HCT116 (cell line): ENCODE results near the gene KRT5. TPM values are rescaled to one million over a fixed set of nuclear protein-coding genes. Genes with fewer than 3 reads are reported as not detected.

Experiments
- ATAC-seq: fragments of 200-7000 bp; cut with Tn5 transposase; 2 replicates; pipeline ENCODE4 v1.9.1; 2020; ENCODE audit warnings: mild to moderate bottlenecking, moderate library complexity
- BruUV-seq: library from RNA; stranded (reverse); fragments of 400-500 nt; replicated peaks from 2 replicates; lab custom pipeline; 2021; lab: Mats Ljungman, UMichigan
- CTCF ChIA-PET: fragments of 300-600 bp; sonication (Branson Sonifier 250); formaldehyde crosslinking; loops from one replicate; lab custom pipeline; 2021; ENCODE audit warnings: antibody characterized with exemption; lab: Charles Lee
- POLR2A ChIA-PET: fragments of 300-600, 350-600 bp; sonication (Branson Sonifier 250); formaldehyde crosslinking; loops from one replicate; lab custom pipeline; 2021; ENCODE audit warnings: antibody characterized with exemption; lab: Charles Lee
- RAD21 ChIA-PET, 2 experiments: fragments of 300-600 bp; sonication (Branson Sonifier 250); formaldehyde crosslinking; loops; one replicate each; lab custom pipeline; 2023; ENCODE audit warnings: low total read pairs in 2 of 2; ENCODE audit not compliant: uncharacterized antibody in 2 of 2, unreplicated experiment in 2 of 2, low non-redundant PET in 1 of 2; lab: Charles Lee
- DNase-seq: peaks from one replicate; pipeline ENCODE4 v3.0.0-alpha.2; 2010; ENCODE audit warnings: low read depth, low spot score
- H2AFZ ChIP-seq: fragments of 200-600 bp; shearing (Covaris generic), sonication (generic); 2 replicates; pipeline ENCODE4 v1.6.1; 2017; ENCODE audit warnings: low read depth, mixed run types, mixed read lengths, antibody characterized with exemption, low read length; ENCODE audit not compliant: poor library complexity, severe bottlenecking
- H3K27ac ChIP-seq: 2 replicates; pipeline ENCODE4 v1.5.1; 2012; ENCODE audit warnings: low read depth, low read length
- H3K27me3 ChIP-seq: fragments of 200-600 bp; sonication (generic); 2 replicates; pipeline ENCODE4 v1.6.1; 2016; ENCODE audit warnings: mixed run types, low read length, mixed read lengths; ENCODE audit not compliant: insufficient read depth
- H3K36me3 ChIP-seq, 2 experiments: fragments of 200-500 bp in 1 of 2; fragments of 200-600 bp in 1 of 2; sonication (Bioruptor generic) in 1 of 2; sonication (generic) in 1 of 2; 2 replicates each; pipeline versions ENCODE4 v1.5.1 to v1.6.1; 2014 to 2016; ENCODE audit warnings: low read length in 2 of 2, inconsistent platforms in 1 of 2, mixed read lengths in 1 of 2, mixed run types in 1 of 2; ENCODE audit not compliant: insufficient read depth in 2 of 2, control insufficient read depth in 1 of 2
- H3K4me1 ChIP-seq, 2 experiments: fragments of 200-600 bp in 1 of 2; sonication (generic) in 1 of 2; 2 replicates each; pipeline versions ENCODE4 v1.5.1 to v1.6.1; 2012 to 2017; ENCODE audit warnings: low read length in 2 of 2, inconsistent platforms in 1 of 2, mild to moderate bottlenecking in 1 of 2, mixed read lengths in 1 of 2, mixed run types in 1 of 2, moderate library complexity in 1 of 2; ENCODE audit not compliant: insufficient read depth in 2 of 2, control insufficient read depth in 1 of 2
- H3K4me2 ChIP-seq: fragments of 200-600 bp; sonication (generic); 2 replicates; pipeline ENCODE4 v1.6.1; 2017; ENCODE audit warnings: mixed run types, low read length, mixed read lengths
- H3K4me3 ChIP-seq, 2 experiments: fragments of 200-600 bp in 1 of 2; sonication (generic) in 1 of 2; replicated peaks in 1 of 2; 2 replicates each; pipeline ENCODE4 v1.5.1; 2011 to 2016; ENCODE audit warnings: low read length in 2 of 2, control low read depth in 1 of 2, low read depth in 1 of 2, mild to moderate bottlenecking in 1 of 2, mixed read lengths in 1 of 2, mixed run types in 1 of 2
- H3K79me2 ChIP-seq: fragments of 200-600 bp; sonication (generic); 2 replicates; pipeline ENCODE4 v1.6.1; 2017; ENCODE audit warnings: mild to moderate bottlenecking, mixed run types, low read length, moderate library complexity, mixed read lengths; ENCODE audit not compliant: insufficient read depth
- H3K9ac ChIP-seq: fragments of 200-600 bp; sonication (generic); 2 replicates; pipeline ENCODE4 v1.6.1; 2016; ENCODE audit warnings: low read length, mixed read lengths
- H3K9me2 ChIP-seq: fragments of 200-600 bp; sonication (generic), shearing (Covaris generic); 2 replicates; pipeline ENCODE4 v1.6.1; 2017; ENCODE audit warnings: mixed run types, mild to moderate bottlenecking, moderate library complexity; ENCODE audit not compliant: insufficient read depth
- H3K9me3 ChIP-seq, 2 experiments: fragments of 200-500 bp in 1 of 2; fragments of 200-600 bp in 1 of 2; sonication (Bioruptor generic) in 1 of 2; sonication (generic) in 1 of 2; 2 replicates each; pipeline ENCODE4 v1.6.1; 2014 to 2017; ENCODE audit warnings: low read length in 2 of 2, mixed read lengths in 2 of 2, inconsistent platforms in 1 of 2, low read depth in 1 of 2, mild to moderate bottlenecking in 1 of 2, mixed run types in 1 of 2, moderate library complexity in 1 of 2; ENCODE audit not compliant: control insufficient read depth in 1 of 2, insufficient read depth in 1 of 2
- H4K20me1 ChIP-seq: fragments of 200-600 bp; sonication (generic), shearing (Covaris generic); 2 replicates; pipeline ENCODE4 v1.6.1; 2017; ENCODE audit warnings: mixed run types, mild to moderate bottlenecking, moderate library complexity; ENCODE audit not compliant: insufficient read depth
- CEBPB ChIP-seq: IDR thresholded peaks from 2 replicates; pipeline ENCODE4 v1.6.1; 2012; ENCODE audit warnings: low read depth
- FOSL1 ChIP-seq: IDR thresholded peaks from 2 replicates; pipeline ENCODE4 v1.6.1; 2012; ENCODE audit warnings: low read depth
- MAX ChIP-seq: IDR thresholded peaks from 2 replicates; pipeline ENCODE4 v1.6.1; 2012
- RAD21 ChIP-seq: IDR thresholded peaks from 2 replicates; pipeline ENCODE4 v1.6.1; 2012; ENCODE audit warnings: low read depth, mild to moderate bottlenecking
- REST ChIP-seq: IDR thresholded peaks from 2 replicates; pipeline ENCODE4 v1.6.1; 2012; ENCODE audit warnings: low read depth
- SP1 ChIP-seq: IDR thresholded peaks from 2 replicates; pipeline ENCODE4 v1.6.1; 2012; ENCODE audit warnings: low read depth
- SRF ChIP-seq: IDR thresholded peaks from 2 replicates; pipeline ENCODE4 v1.6.1; 2012; ENCODE audit warnings: low read depth
- ZFX ChIP-seq: fragments of 450-650 bp; IDR thresholded peaks from 2 replicates; pipeline ENCODE4 v1.6.1; 2017
- intact Hi-C: fragments of 100-400 bp; cut with micrococcal nuclease; formaldehyde crosslinking; loops from 2 replicates; pipeline ENCODE4 v1.10.0; 2022
- total RNA-seq: library from RNA; stranded (reverse); gene quantifications from one replicate; pipeline ENCODE4 v1.2.1, GENCODE V29; 2021; ENCODE audit not compliant: unreplicated experiment

Gene KRT5
- total RNA-seq, 1 experiment from 2014 or later, result 0.44 TPM

GRCh38 chr12:52496590-52497071, 23.6 kb downstream of the KRT5 start (continued):
- peak; percentile 44; the same call in 1 of the 2 replicates for TF ChIP-seq CEBPB
- TF ChIP-seq RAD21, result no peak
- no peak for TF ChIP-seq SRF

GRCh38 chr12:52496054-52496453, 24.1 kb downstream of the KRT5 start:
- Histone ChIP-seq H3K27me3 (no peaks in the 10 kb centered on the region), H2AFZ (no peak overlapping the region), H3K9me3 (no peaks in the 10 kb centered on the region), H3K4me3 (peak overlapping the region in 1 of 2 experiments; percentile 30; a peak in 1 of 4 replicates), H4K20me1 (no peaks in the 10 kb centered on the region), H3K79me2 (no peaks in the 10 kb centered on the region), H3K27ac (peak overlapping the region; percentile 80), H3K4me1 (peaks cover 29 to 72% of the 10 kb centered on the region in 2 experiments), H3K4me2 (peak overlapping the region; percentile 73), H3K9ac (peak overlapping the region; percentile 59), H3K9me2 (no peaks in the 10 kb centered on the region), H3K36me3 (no peaks in the 10 kb centered on the region)
- ATAC-seq, result peak; percentile 64
- no peak for DNase-seq
- RAD21 ChIA-PET, result no interaction called here
- CTCF ChIA-PET, result no interaction called here
- BruUV-seq, result no TSS peak
- TF ChIP-seq FOSL1 (no peak), SP1 (no peak), REST (no peak), CEBPB (no peak), ZFX (no peak), MAX (no peak)
- POLR2A ChIA-PET, result no interaction called here
- intact Hi-C loops, result no loop called here
